H1 (cell line): ENCODE data around the gene MBOAT2. TPM values are rescaled to one million over a fixed set of nuclear protein-coding genes. Genes with fewer than 3 reads are reported as not detected.

Experiments
- ASH2L ChIP-seq: fragments of 200-600, 300-600 bp; sonication (generic); IDR thresholded peaks from one replicate; pipeline ENCODE4 v1.7.1; 2017; ENCODE audit warnings: low read length
- CBX5 ChIP-seq: fragments of 300-800, 300-1000 bp; sonication (generic); IDR thresholded peaks from 2 replicates; pipeline ENCODE4 v1.7.1; 2016; ENCODE audit warnings: antibody characterized with exemption, low read length, low read depth
- CTCF ChIP-seq, 3 experiments: IDR thresholded peaks; 1 replicate in 2 of 3; 2 replicates in 1 of 3; pipeline versions ENCODE4 v1.5.1 to v1.6.1; 2011; ENCODE audit warnings: low read length in 3 of 3, mild to moderate bottlenecking in 3 of 3, inconsistent platforms in 2 of 3, low read depth in 1 of 3, moderate library complexity in 1 of 3; ENCODE audit not compliant: insufficient read depth in 1 of 3; ENCODE audit errors: control extremely low read depth in 1 of 3
- E2F6 ChIP-seq: IDR thresholded peaks from 2 replicates; pipeline ENCODE4 v1.6.1; 2012; ENCODE audit warnings: inconsistent platforms
- EGR1 ChIP-seq: IDR thresholded peaks from 2 replicates; pipeline ENCODE4 v1.6.1; 2011; ENCODE audit warnings: low read depth, low read length, borderline replicate concordance
- EP300 ChIP-seq, 2 experiments: IDR thresholded peaks; 1 replicate in 1 of 2; 2 replicates in 1 of 2; pipeline ENCODE4 v1.6.1; 2011 to 2012; ENCODE audit warnings: low read depth in 2 of 2, low read length in 2 of 2, mild to moderate bottlenecking in 2 of 2, borderline replicate concordance in 1 of 2, inconsistent platforms in 1 of 2, moderate library complexity in 1 of 2
- FOSL1 ChIP-seq: IDR thresholded peaks from 2 replicates; pipeline ENCODE4 v1.6.1; 2011; ENCODE audit warnings: mild to moderate bottlenecking, low read depth, low read length, moderate library complexity; ENCODE audit not compliant: insufficient read depth
- KDM4A ChIP-seq: IDR thresholded peaks from one replicate; pipeline ENCODE4 v1.7.1; 2012; ENCODE audit warnings: low read depth, mild to moderate bottlenecking, moderate library complexity, low read length, inconsistent platforms; ENCODE audit not compliant: severe bottlenecking
- NANOG ChIP-seq: IDR thresholded peaks from 2 replicates; pipeline ENCODE4 v1.6.1; 2011; ENCODE audit warnings: low read length, low read depth, mild to moderate bottlenecking, inconsistent platforms; ENCODE audit not compliant: insufficient read depth, poor library complexity, severe bottlenecking
- SIN3A ChIP-seq, 2 experiments: IDR thresholded peaks in 1 of 2; conservative IDR thresholded peaks in 1 of 2; 2 replicates each; pipeline ENCODE4 v1.6.1; 2011 to 2012; ENCODE audit warnings: low read length in 2 of 2, improper control_type of control experiment in 1 of 2, low read depth in 1 of 2, mild to moderate bottlenecking in 1 of 2
- polyA plus RNA-seq, 7 experiments: library from polyadenylated mRNA; depleted of rRNA in 3 of 7; stranded (reverse) in 5 of 7; unstranded in 2 of 7; fragments of >200 nt in 5 of 7; fragments of 200-250 nt in 2 of 7; gene quantifications; 1 replicate in 5 of 7; 2 replicates in 1 of 7; 4 replicates in 1 of 7; pipeline versions ENCODE4 v1.2.1 to v1.2.3, GENCODE V29; 2011 to 2013; ENCODE audit warnings: missing spikeins in 2 of 7, mixed read lengths in 2 of 7
- total RNA-seq: library from RNA; stranded (reverse); fragmentation: NEBNext Ultra II Directional; extraction: Animal tissue kit (Norgen Biotek cat#: 25700); gene quantifications from 2 replicates; pipeline ENCODE4 v1.2.1, GENCODE V29; 2021

MBOAT2 gene
- total and polyA plus RNA-seq, 2 of the 8 experiments (the other 6 are each of a cell fraction or from before 2014, with no cell fraction given) = 11.2 to 23.4 TPM

GRCh38 chr2:8862230-8862629 lies 141.3 kb downstream of the MBOAT2 start (continued):
- TF ChIP-seq CTCF (IDR thresholded peaks at IDR 0.05; ENCODE audit: control extremely low read depth in 1 of 3, insufficient read depth in 1 of 3, low read depth in 1 of 3, low read length in 3 of 3) (no peak), E2F6 (no peak), NANOG (no peak), EGR1 (no peak), EP300 (IDR thresholded peaks at IDR 0.05; ENCODE audit: borderline replicate concordance in 1 of 2, low read depth in 2 of 2, low read length in 2 of 2) (no peak), KDM4A (no peak), ASH2L (no peak), FOSL1 (no peak), SIN3A (conservative IDR thresholded peaks at IDR 0.05 in 1 of 2, IDR thresholded peaks at IDR 0.05 in 1 of 2; ENCODE audit: low read depth in 1 of 2, low read length in 2 of 2) (no peak), CBX5 (no peak)
